Loucy (cell line): ENCODE data around the gene STMND1.

Experiments used
- EZH2phosphoT487 ChIP-seq: fragments of 200-600 bp; IDR thresholded peaks from 2 replicates; pipeline ENCODE4 v1.6.1; 2018; ENCODE audit warnings: antibody characterized with exemption, mild to moderate bottlenecking, moderate library complexity, borderline replicate concordance
- TF ChIP-seq, protein P1 (sequence below): fragments of 200-600 bp; sonication (generic); conservative IDR thresholded peaks from 2 replicates; pipeline ENCODE4 v1.5.1; 2014; ENCODE audit warnings: mild to moderate bottlenecking, antibody characterized with exemption, low read length

DNA sequence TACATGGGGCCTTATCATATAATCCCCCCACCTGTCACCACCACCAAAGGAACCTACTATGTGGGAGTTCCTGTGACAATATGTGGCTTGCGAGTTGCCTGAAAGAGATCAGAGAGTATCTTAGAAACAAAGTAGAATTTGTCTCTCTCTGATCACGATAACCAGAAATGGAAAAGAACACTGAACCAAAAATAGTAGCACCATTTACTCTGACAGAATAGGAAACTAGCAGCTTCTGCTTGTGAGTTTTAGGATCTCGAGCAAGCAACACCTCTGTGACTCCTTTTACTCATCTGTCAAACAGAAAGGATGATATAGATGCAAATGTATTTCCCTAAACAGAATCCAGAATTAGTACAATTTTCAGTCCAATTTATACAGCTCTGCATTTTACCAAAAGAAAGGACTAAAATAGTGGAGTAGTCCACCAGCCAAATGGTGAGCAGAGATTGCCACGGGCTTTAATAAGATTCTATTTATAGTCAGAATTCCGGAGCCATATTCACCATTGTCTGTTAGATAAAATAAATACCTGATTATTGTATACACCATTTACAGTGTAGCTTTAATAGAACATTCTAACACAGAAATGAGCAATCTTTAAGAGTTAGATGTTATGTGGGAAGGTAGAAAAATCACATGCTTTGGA, 19.9 kb upstream of the STMND1 start:
- TF ChIP-seq, protein P1, sequence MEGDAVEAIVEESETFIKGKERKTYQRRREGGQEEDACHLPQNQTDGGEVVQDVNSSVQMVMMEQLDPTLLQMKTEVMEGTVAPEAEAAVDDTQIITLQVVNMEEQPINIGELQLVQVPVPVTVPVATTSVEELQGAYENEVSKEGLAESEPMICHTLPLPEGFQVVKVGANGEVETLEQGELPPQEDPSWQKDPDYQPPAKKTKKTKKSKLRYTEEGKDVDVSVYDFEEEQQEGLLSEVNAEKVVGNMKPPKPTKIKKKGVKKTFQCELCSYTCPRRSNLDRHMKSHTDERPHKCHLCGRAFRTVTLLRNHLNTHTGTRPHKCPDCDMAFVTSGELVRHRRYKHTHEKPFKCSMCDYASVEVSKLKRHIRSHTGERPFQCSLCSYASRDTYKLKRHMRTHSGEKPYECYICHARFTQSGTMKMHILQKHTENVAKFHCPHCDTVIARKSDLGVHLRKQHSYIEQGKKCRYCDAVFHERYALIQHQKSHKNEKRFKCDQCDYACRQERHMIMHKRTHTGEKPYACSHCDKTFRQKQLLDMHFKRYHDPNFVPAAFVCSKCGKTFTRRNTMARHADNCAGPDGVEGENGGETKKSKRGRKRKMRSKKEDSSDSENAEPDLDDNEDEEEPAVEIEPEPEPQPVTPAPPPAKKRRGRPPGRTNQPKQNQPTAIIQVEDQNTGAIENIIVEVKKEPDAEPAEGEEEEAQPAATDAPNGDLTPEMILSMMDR = no peak
- TF ChIP-seq EZH2phosphoT487 = no peak
